DND-41 (cell line): ENCODE results near the gene THUMPD1.

Experiments used
- ATAC-seq: fragments of 200-7000 bp; cut with Tn5 transposase; 3 replicates; pipeline ENCODE4 v1.9.1; 2021; ENCODE audit warnings: low read depth; ENCODE audit not compliant: insufficient read depth
- DNase-seq: peaks from one replicate; pipeline ENCODE4 v3.0.0-alpha.2; 2020
- H2AFZ ChIP-seq: 2 replicates; pipeline ENCODE4 v1.6.0; 2012; ENCODE audit warnings: low read depth, low read length
- H3K27ac ChIP-seq: 2 replicates; pipeline ENCODE4 v1.5.1; 2012; ENCODE audit warnings: low read length, inconsistent platforms
- H3K27me3 ChIP-seq: fragments of 200-600 bp; sonication (generic); 2 replicates; pipeline ENCODE4 v1.6.0; 2012; ENCODE audit warnings: low read length, mild to moderate bottlenecking, inconsistent platforms; ENCODE audit not compliant: insufficient read depth, poor library complexity
- H3K36me3 ChIP-seq: 2 replicates; pipeline ENCODE4 v1.5.1; 2012; ENCODE audit warnings: low read length, inconsistent platforms; ENCODE audit not compliant: insufficient read depth
- H3K4me1 ChIP-seq: 2 replicates; pipeline ENCODE4 v1.5.1; 2012; ENCODE audit warnings: mild to moderate bottlenecking, low read length; ENCODE audit not compliant: insufficient read depth
- H3K4me2 ChIP-seq: 2 replicates; pipeline ENCODE4 v1.6.0; 2012; ENCODE audit warnings: mild to moderate bottlenecking, moderate library complexity, low read length, inconsistent platforms; ENCODE audit not compliant: insufficient read depth
- H3K4me3 ChIP-seq, 2 experiments: fragments of 200-600 bp in 1 of 2; shearing (Covaris generic) in 1 of 2; 2 replicates each; pipeline ENCODE4 v1.5.1; 2012 to 2016; ENCODE audit warnings: inconsistent platforms in 2 of 2, low read length in 2 of 2, mild to moderate bottlenecking in 2 of 2, low read depth in 1 of 2, moderate library complexity in 1 of 2
- H3K79me2 ChIP-seq: 2 replicates; pipeline ENCODE4 v1.6.0; 2012; ENCODE audit warnings: low read length, inconsistent platforms; ENCODE audit not compliant: insufficient read depth
- H3K9ac ChIP-seq: 2 replicates; pipeline ENCODE4 v1.6.0; 2012; ENCODE audit warnings: low read depth, mild to moderate bottlenecking, inconsistent platforms, low read length, moderate library complexity
- H3K9me3 ChIP-seq: 2 replicates; pipeline ENCODE4 v1.5.1; 2012; ENCODE audit warnings: low read length, moderate library complexity, mild to moderate bottlenecking, inconsistent platforms; ENCODE audit not compliant: insufficient read depth, severe bottlenecking
- H4K20me1 ChIP-seq: 2 replicates; pipeline ENCODE4 v1.6.0; 2012; ENCODE audit warnings: low read length; ENCODE audit not compliant: insufficient read depth
- EZH2 ChIP-seq: IDR thresholded peaks from 3 replicates; pipeline ENCODE4 v1.6.1; 2012; ENCODE audit warnings: borderline replicate concordance, low read depth, mild to moderate bottlenecking, moderate library complexity, low read length, inconsistent platforms; ENCODE audit not compliant: severe bottlenecking
- TF ChIP-seq, protein P1 (sequence below): IDR thresholded peaks from 2 replicates; pipeline ENCODE4 v1.5.1; 2012; ENCODE audit warnings: borderline replicate concordance, low read length, moderate library complexity, mild to moderate bottlenecking; ENCODE audit not compliant: poor library complexity, severe bottlenecking; ENCODE audit errors: extremely low read depth

THUMPD1 gene

GRCh38 chr16:20749474-20749873 lies 7.9 kb upstream of the THUMPD1 start:
- Histone ChIP-seq H3K27me3 (no peaks in the 10 kb centered on the region), H3K4me1 (no peaks in the 10 kb centered on the region), H3K79me2 (no peaks in the 10 kb centered on the region), H3K9me3 (peaks cover 8% of the 10 kb centered on the region), H3K4me2 (no peak overlapping the region), H3K36me3 (no peaks in the 10 kb centered on the region), H3K27ac (no peak overlapping the region), H2AFZ (no peak overlapping the region), H4K20me1 (no peaks in the 10 kb centered on the region), H3K9ac (no peak overlapping the region), H3K4me3 (no peak overlapping the region)
- ATAC-seq (no peak), DNase-seq (no peak)
- TF ChIP-seq EZH2: no peak
- TF ChIP-seq, protein P1, sequence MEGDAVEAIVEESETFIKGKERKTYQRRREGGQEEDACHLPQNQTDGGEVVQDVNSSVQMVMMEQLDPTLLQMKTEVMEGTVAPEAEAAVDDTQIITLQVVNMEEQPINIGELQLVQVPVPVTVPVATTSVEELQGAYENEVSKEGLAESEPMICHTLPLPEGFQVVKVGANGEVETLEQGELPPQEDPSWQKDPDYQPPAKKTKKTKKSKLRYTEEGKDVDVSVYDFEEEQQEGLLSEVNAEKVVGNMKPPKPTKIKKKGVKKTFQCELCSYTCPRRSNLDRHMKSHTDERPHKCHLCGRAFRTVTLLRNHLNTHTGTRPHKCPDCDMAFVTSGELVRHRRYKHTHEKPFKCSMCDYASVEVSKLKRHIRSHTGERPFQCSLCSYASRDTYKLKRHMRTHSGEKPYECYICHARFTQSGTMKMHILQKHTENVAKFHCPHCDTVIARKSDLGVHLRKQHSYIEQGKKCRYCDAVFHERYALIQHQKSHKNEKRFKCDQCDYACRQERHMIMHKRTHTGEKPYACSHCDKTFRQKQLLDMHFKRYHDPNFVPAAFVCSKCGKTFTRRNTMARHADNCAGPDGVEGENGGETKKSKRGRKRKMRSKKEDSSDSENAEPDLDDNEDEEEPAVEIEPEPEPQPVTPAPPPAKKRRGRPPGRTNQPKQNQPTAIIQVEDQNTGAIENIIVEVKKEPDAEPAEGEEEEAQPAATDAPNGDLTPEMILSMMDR: no peak

DNA sequence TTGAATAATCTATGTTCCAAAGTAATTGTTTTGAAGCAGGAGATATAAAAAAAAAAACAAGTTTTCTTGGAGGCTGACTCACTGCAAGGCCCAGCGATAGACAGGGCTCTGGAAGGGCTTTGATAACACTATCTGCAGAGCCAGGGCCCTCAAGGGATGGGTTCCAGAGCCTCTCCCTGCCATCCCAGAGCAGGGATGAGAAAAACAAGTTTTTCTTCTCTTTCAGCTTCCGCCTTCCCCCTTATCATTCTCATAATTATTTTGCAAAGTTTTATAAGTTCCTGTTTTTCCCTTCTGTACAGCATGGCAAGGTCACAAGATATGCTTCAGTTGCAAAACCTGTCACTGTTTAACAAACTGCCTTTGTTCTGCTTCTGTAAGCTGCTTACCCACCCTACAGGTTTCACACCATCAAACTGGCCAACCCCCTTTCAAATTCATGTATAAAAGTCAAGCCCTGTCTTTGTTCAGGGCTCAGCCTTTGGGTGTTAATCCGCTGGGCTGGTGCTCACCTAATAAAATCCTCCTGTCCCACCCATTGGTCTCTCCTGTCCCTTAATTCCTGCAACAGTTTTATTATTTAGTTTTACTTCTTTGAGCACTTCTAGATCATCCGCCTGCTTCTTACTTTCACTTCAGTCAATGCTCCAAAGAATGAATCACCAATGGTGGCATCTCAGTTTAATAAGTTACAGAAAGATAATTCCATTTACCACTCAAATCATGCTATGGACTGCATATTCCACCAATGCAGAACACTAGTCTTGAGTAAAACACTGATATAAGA lies 5.6 kb upstream of the THUMPD1 start:
- Histone ChIP-seq H3K27ac (no peak overlapping the region), H3K36me3 (no peaks in the 10 kb centered on the region), H3K4me3 (no peak overlapping the region), H3K9ac (no peak overlapping the region), H3K27me3 (no peaks in the 10 kb centered on the region), H4K20me1 (no peaks in the 10 kb centered on the region), H3K79me2 (no peaks in the 10 kb centered on the region), H3K9me3 (peaks cover 8% of the 10 kb centered on the region), H3K4me1 (peaks cover under 1% of the 10 kb centered on the region), H3K4me2 (no peak overlapping the region), H2AFZ (no peak overlapping the region)
- TF ChIP-seq EZH2: no peak
- TF ChIP-seq, protein P1: no peak
- DNase-seq (no peak), ATAC-seq (no peak)

- Histone ChIP-seq H3K36me3 (no peaks in the 10 kb centered on the region; the same call in 1 of the 2 replicates), H2AFZ (no peak overlapping the region), H3K9me3 (peaks cover 8% of the 10 kb centered on the region), H3K27ac (no peak overlapping the region), H3K4me1 (peaks cover 6% of the 10 kb centered on the region), H3K79me2 (peaks cover 1% of the 10 kb centered on the region), H3K27me3 (no peaks in the 10 kb centered on the region), H3K9ac (no peak overlapping the region), H3K4me3 (no peak overlapping the region), H4K20me1 (no peaks in the 10 kb centered on the region), H3K4me2 (no peak overlapping the region)
- TF ChIP-seq, protein P1: no peak
- no peak for TF ChIP-seq EZH2
- ATAC-seq (no peak), DNase-seq (no peak)
These were observed 4.8 kb upstream of the THUMPD1 start for GRCh38 chr16:20746461-20746860.
